Skin epidermis (tissue), 12 donors: Measurements from ENCODE around the gene NCOA1.
"Not testable (repeated sequence)": the region's sequence is repeated elsewhere in the genome, so short reads cannot be mapped to it uniquely, and the experiment has no call there.

Experiments used
- H3K27ac ChIP-seq, 21 experiments: fragments of 200-600 bp; sonication (generic) in 11 of 21; one replicate each; pipeline ENCODE4 v1.5.0; 2020; ENCODE audit warnings: mild to moderate bottlenecking in 3 of 21, inconsistent platforms in 2 of 21, moderate library complexity in 2 of 21
- H3K4me3 ChIP-seq, 7 experiments: fragments of 200-600 bp; sonication (generic) in 2 of 7; one replicate each; pipeline ENCODE4 v1.5.0; 2020; ENCODE audit warnings: inconsistent platforms in 2 of 7, mild to moderate bottlenecking in 2 of 7, moderate library complexity in 1 of 7

NCOA1 gene

GRCh38 chr2:24565537-24565936 is 74.5 kb downstream of the NCOA1 start:
- H3K27ac ChIP-seq = no peak overlapping the region
- H3K4me3 ChIP-seq = no peak overlapping the region

GRCh38 chr2:24566209-24566608 is 75.2 kb downstream of the NCOA1 start:
- Histone ChIP-seq H3K27ac (no peak overlapping the region), H3K4me3 (no peak overlapping the region)

- H3K27ac ChIP-seq = no peak overlapping the region
- no peak overlapping the region for H3K4me3 ChIP-seq
These were observed 75.6 kb downstream of the NCOA1 start for GRCh38 chr2:24566630-24567029.

GRCh38 chr2:24568551-24568950 is 77.5 kb downstream of the NCOA1 start:
- no peak overlapping the region for H3K27ac ChIP-seq

GRCh38 chr2:24569565-24569964 is 78.5 kb downstream of the NCOA1 start:
- H3K4me3 ChIP-seq, H3K27ac ChIP-seq: not testable (repeated sequence)

More at GRCh38 chr2:24568551-24568950, 77.5 kb downstream of the NCOA1 start:
- H3K4me3 ChIP-seq = no peak overlapping the region

GRCh38 chr2:24570225-24570624 is 79.2 kb downstream of the NCOA1 start:
- no peak overlapping the region for H3K27ac ChIP-seq
- H3K4me3 ChIP-seq = no peak overlapping the region

GRCh38 chr2:24571828-24572442 is 80.9 kb downstream of the NCOA1 start:
- Histone ChIP-seq H3K4me3 (no peak overlapping the region), H3K27ac (no peak overlapping the region)

GRCh38 chr2:24576146-24576545 is 85.1 kb downstream of the NCOA1 start:
- no peak overlapping the region for H3K4me3 ChIP-seq
- no peak overlapping the region for H3K27ac ChIP-seq

GRCh38 chr2:24576617-24577016 is 85.6 kb downstream of the NCOA1 start:
- no peak overlapping the region for H3K27ac ChIP-seq
- no peak overlapping the region for H3K4me3 ChIP-seq

- peak overlapping the region in 1 of 21 experiments; percentile 39 for H3K27ac ChIP-seq
These were observed 86.4 kb downstream of the NCOA1 start for GRCh38 chr2:24577481-24577880.

GRCh38 chr2:24579053-24579803 is 88.2 kb downstream of the NCOA1 start:
- Histone ChIP-seq H3K4me3 (no peak overlapping the region), H3K27ac (no peak overlapping the region)

More at GRCh38 chr2:24577481-24577880, 86.4 kb downstream of the NCOA1 start:
- H3K4me3 ChIP-seq = no peak overlapping the region

- Histone ChIP-seq H3K27ac (no peak overlapping the region), H3K4me3 (no peak overlapping the region)
These were observed 89.5 kb downstream of the NCOA1 start for GRCh38 chr2:24580561-24580960.

- not testable (repeated sequence) for H3K27ac ChIP-seq, H3K4me3 ChIP-seq
These were observed 90.9 kb downstream of the NCOA1 start for GRCh38 chr2:24581971-24582370.

GRCh38 chr2:24586955-24587354 is 95.9 kb downstream of the NCOA1 start:
- H3K27ac ChIP-seq = no peak overlapping the region
- H3K4me3 ChIP-seq = no peak overlapping the region

- Histone ChIP-seq H3K27ac (no peak overlapping the region), H3K4me3 (no peak overlapping the region)
These were observed 97.2 kb downstream of the NCOA1 start for GRCh38 chr2:24588294-24588693.

- Histone ChIP-seq H3K4me3 (no peak overlapping the region), H3K27ac (no peak overlapping the region)
These were observed 101.5 kb downstream of the NCOA1 start for GRCh38 chr2:24592441-24593100.

- Histone ChIP-seq H3K27ac (no peak overlapping the region), H3K4me3 (no peak overlapping the region)
These were observed 103.2 kb downstream of the NCOA1 start for GRCh38 chr2:24594283-24594682.

- no peak overlapping the region for H3K4me3 ChIP-seq
- H3K27ac ChIP-seq = no peak overlapping the region
These were observed 106.3 kb downstream of the NCOA1 start for GRCh38 chr2:24597181-24597870.

- H3K4me3 ChIP-seq, H3K27ac ChIP-seq: not testable (repeated sequence)
These were observed 109.1 kb downstream of the NCOA1 start for GRCh38 chr2:24600140-24600539.

GRCh38 chr2:24611631-24612030 is 120.6 kb downstream of the NCOA1 start:
- no peak overlapping the region for H3K27ac ChIP-seq
- no peak overlapping the region for H3K4me3 ChIP-seq
